Naive thymus-derived CD4-positive, alpha-beta T cell (primary cell): Measurements from ENCODE around the gene OSBPL1A. TPM values are rescaled to one million over a fixed set of nuclear protein-coding genes. Genes with fewer than 3 reads are reported as not detected.
A peak's percentile ranks its signal among the peaks of the same experiment; 100 is the strongest.

Experiments used
- ATAC-seq: fragments of 150-1000 bp; cut with Tn5 transposase; 2 replicates; pipeline ENCODE4 v1.10.0; 2021; ENCODE audit warnings: mild to moderate bottlenecking, moderate library complexity
- CTCF ChIA-PET: fragments of 350-600 bp; sonication (Branson Sonifier 250); formaldehyde crosslinking; loops from one replicate; lab custom pipeline; 2021; ENCODE audit warnings: antibody characterized with exemption; lab: Charles Lee
- POLR2A ChIA-PET: fragments of 350-600 bp; sonication (Branson Sonifier 250); formaldehyde crosslinking; loops from one replicate; lab custom pipeline; 2021; ENCODE audit warnings: antibody characterized with exemption, inconsistent platforms; lab: Charles Lee
- DNase-seq, 9 donors: peaks; one replicate each; pipeline versions ENCODE4 v3.0.0 to v3.0.0-alpha.2; 2020 to 2022; ENCODE audit warnings: mixed read lengths in 1 of 9
- H3K27ac ChIP-seq: one replicate; pipeline ENCODE4 v1.7.0; 2013; ENCODE audit warnings: mild to moderate bottlenecking, low read depth, low read length, moderate library complexity
- H3K27me3 ChIP-seq, 2 donors: one replicate each; pipeline ENCODE4 v1.7.0; 2013; ENCODE audit warnings: low read length in 2 of 2, mild to moderate bottlenecking in 2 of 2, moderate library complexity in 2 of 2; ENCODE audit not compliant: control insufficient read depth in 2 of 2, insufficient read depth in 2 of 2
- H3K36me3 ChIP-seq, 3 experiments: 1 replicate in 2 of 3; 2 replicates in 1 of 3; pipeline ENCODE4 v1.7.0; 2013; ENCODE audit warnings: low read length in 3 of 3, mild to moderate bottlenecking in 3 of 3, moderate library complexity in 1 of 3; ENCODE audit not compliant: insufficient read depth in 3 of 3, control insufficient read depth in 2 of 3
- H3K4me1 ChIP-seq, 2 donors: one replicate each; pipeline ENCODE4 v1.7.0; 2013; ENCODE audit warnings: low read length in 2 of 2, mild to moderate bottlenecking in 2 of 2, moderate library complexity in 1 of 2; ENCODE audit not compliant: control insufficient read depth in 2 of 2, insufficient read depth in 2 of 2
- H3K4me3 ChIP-seq: 2 replicates; pipeline ENCODE4 v1.7.0; 2013; ENCODE audit warnings: mild to moderate bottlenecking, low read length
- H3K9me3 ChIP-seq, 3 experiments: 1 replicate in 2 of 3; 2 replicates in 1 of 3; pipeline ENCODE4 v1.7.0; 2013; ENCODE audit warnings: low read length in 3 of 3; ENCODE audit not compliant: control insufficient read depth in 2 of 3
- H3K27ac Mint-ChIP-seq, 9 donors: one replicate each; pipeline ENCODE4 v1.8.0; 2020 to 2022; ENCODE audit warnings: mixed read lengths in 9 of 9, mild to moderate bottlenecking in 8 of 9, moderate library complexity in 5 of 9, inconsistent platforms in 2 of 9
- H3K27me3 Mint-ChIP-seq, 5 donors: one replicate each; pipeline ENCODE4 v1.8.0; 2021 to 2022; ENCODE audit warnings: mixed read lengths in 5 of 5, mild to moderate bottlenecking in 1 of 5
- H3K36me3 Mint-ChIP-seq, 5 donors: one replicate each; pipeline ENCODE4 v1.8.0; 2020 to 2022; ENCODE audit warnings: mixed read lengths in 5 of 5, mild to moderate bottlenecking in 3 of 5, inconsistent platforms in 1 of 5
- H3K4me1 Mint-ChIP-seq, 7 donors: one replicate each; pipeline ENCODE4 v1.8.0; 2020 to 2022; ENCODE audit warnings: mixed read lengths in 7 of 7, mild to moderate bottlenecking in 3 of 7, inconsistent platforms in 1 of 7
- H3K4me3 Mint-ChIP-seq, 10 donors: one replicate each; pipeline ENCODE4 v1.8.0; 2020 to 2022; ENCODE audit warnings: mild to moderate bottlenecking in 10 of 10, mixed read lengths in 10 of 10, moderate library complexity in 6 of 10, inconsistent platforms in 2 of 10
- H3K9me3 Mint-ChIP-seq, 11 donors: one replicate each; pipeline ENCODE4 v1.8.0; 2020 to 2022; ENCODE audit warnings: mixed read lengths in 11 of 11, mild to moderate bottlenecking in 4 of 11, inconsistent platforms in 1 of 11, moderate library complexity in 1 of 11
- intact Hi-C, 2 donors: fragments of 100-400 bp; cut with micrococcal nuclease; formaldehyde crosslinking; loops; one replicate each; pipeline ENCODE4 v1.15.1; 2023
- microRNA-seq: library from miRNA; unstranded; fragments of <30 nt; microRNA quantifications from one replicate; pipeline ENCODE4 v1.2.0, GENCODE V29; 2022; ENCODE audit warnings: borderline microRNAs expressed
- polyA plus RNA-seq, 2 donors: library from polyadenylated mRNA; unstranded; fragments of 300-500 nt; fragmentation: Illumina TruSeq; gene quantifications; one replicate each; pipeline ENCODE4 v1.2.3, GENCODE V29; 2021
- total RNA-seq, 6 experiments: library from RNA in 5 of 6; stranded (reverse) in 5 of 6; gene quantifications; 1 replicate in 5 of 6; 2 replicates in 1 of 6; pipeline ENCODE4 v1.2.3 and lab custom pipeline; 2021 to 2026

Gene OSBPL1A
- total and polyA plus RNA-seq, 7 experiments from 2014 or later: 1.8 to 7.7 (median 3.9) TPM

DNA sequence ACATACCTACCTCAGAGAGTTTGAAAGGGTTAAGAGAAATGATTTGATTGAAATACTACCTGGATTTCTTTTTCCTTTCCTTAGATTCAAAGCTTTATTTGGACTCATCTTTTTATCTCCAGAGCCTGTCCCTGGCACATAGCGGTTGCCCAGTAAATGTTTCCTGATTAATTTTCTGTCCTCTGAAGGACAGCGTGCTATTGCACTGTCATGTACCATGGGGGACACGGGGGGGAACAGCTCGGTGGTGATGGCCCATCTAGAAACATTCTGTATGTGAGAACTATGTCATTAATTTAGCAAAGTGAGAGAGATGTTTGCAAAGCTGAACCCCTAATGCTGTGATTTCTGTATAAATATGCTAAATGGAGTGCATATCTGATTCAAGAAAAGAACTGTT is 285.2 kb downstream of the OSBPL1A start:
- H3K36me3 ChIP-seq: peaks cover 0 to 53% (median 8%) of the 10 kb centered on the region in 3 experiments
- H3K4me1 ChIP-seq: no peaks in the 10 kb centered on the region
- H3K9me3 ChIP-seq: no peaks in the 10 kb centered on the region
- CTCF ChIA-PET: interaction anchor here (0.7 to 1.0 kb wide), 3 partner anchors 288 to 596 kb away, joined by 3 read pairs; no protein-coding TSS in a partner anchor
- no peaks in the 10 kb centered on the region for H3K27me3 ChIP-seq
- ATAC-seq (no peak), DNase-seq (no peak)
- H3K4me1 Mint-ChIP-seq: peaks cover 7 to 48% (median 42%) of the 10 kb centered on the region in 7 donors
- POLR2A ChIA-PET: interaction anchor here (0.6 to 1.0 kb wide), 3 partner anchors 55 to 254 kb away, joined by 3 to 7 read pairs (median 3); no protein-coding TSS in a partner anchor
- no peak overlapping the region for H3K4me3 Mint-ChIP-seq
- H3K27ac Mint-ChIP-seq: peak overlapping the region in 7 of 9 donors; percentile 1 to 82 (median 64)
- no peak overlapping the region for H3K27ac ChIP-seq
- no peak overlapping the region for H3K4me3 ChIP-seq
- intact Hi-C loops: no loop called here
- peaks cover 0 to 3% (median 0%) of the 10 kb centered on the region in 11 donors for H3K9me3 Mint-ChIP-seq
- H3K36me3 Mint-ChIP-seq: peaks cover 5 to 26% (median 13%) of the 10 kb centered on the region in 5 donors
- H3K27me3 Mint-ChIP-seq: no peaks in the 10 kb centered on the region

Small RNA genes lying within 50 kb of the gene (microRNA-seq; reads per million reads assigned to microRNA genes)
- gene MIR320C2: 2.6 reads per million

Other genes with a start within 250 kb of the OSBPL1A start
- gene IMPACT, start 28.8 kb upstream of the OSBPL1A start, total RNA-seq: 10 to 100 TPM in 4 of 5 experiments, 1 to 10 TPM in 1; 7.8 to 17.5 (median 15.5) TPM
- gene IMPACT, start 28.8 kb upstream of the OSBPL1A start, polyA plus RNA-seq: 10 to 100 TPM in 1 of 2 donors, 1 to 10 TPM in 1; 9.8 to 21.1 TPM
- gene HRH4, start 62.8 kb upstream of the OSBPL1A start, total RNA-seq: 1 to 10 TPM in 1 of 5 experiments, under 1 TPM in 3, not detected in 1; 0.19 to 3.7 (median 0.47) TPM
- gene HRH4, start 62.8 kb upstream of the OSBPL1A start, polyA plus RNA-seq: not detected